GM21360 (cell line): Measurements from ENCODE around the gene MAN1C1.

Experiments
- ATAC-seq: cut with Tn5 transposase; IDR thresholded peaks from one replicate; pipeline ENCODE4 v1.9.1; 2021; ENCODE audit warnings: mild to moderate bottlenecking, moderate library complexity; ENCODE audit not compliant: unreplicated experiment

MAN1C1 gene

DNA sequence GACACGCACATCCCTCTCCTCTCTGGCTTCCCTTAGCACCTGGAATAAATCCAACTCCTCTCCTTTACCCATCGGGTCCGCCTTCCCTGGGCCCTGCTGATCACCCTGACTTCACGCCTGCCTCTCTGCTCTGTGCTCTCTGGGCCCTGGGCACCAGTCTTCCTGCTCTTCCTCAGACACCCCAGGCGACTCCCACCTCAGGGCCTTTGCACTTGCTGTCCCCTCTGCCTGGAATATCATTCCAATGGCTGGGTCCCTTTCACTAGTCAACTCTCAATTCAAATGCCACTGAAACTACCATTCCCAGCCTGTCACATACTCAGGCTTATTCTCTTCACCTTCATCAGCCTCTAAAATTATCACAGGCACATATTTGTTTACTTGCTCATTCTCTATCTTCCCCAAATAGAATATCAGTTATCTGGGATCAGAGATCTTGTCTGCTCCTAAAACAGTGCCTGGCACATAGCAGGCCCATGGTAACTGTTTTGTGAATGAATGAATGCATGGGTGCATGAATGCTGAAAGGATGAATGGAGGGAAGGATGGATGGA, 156.2 kb downstream of the MAN1C1 start:
- ATAC-seq, result no peak

DNA sequence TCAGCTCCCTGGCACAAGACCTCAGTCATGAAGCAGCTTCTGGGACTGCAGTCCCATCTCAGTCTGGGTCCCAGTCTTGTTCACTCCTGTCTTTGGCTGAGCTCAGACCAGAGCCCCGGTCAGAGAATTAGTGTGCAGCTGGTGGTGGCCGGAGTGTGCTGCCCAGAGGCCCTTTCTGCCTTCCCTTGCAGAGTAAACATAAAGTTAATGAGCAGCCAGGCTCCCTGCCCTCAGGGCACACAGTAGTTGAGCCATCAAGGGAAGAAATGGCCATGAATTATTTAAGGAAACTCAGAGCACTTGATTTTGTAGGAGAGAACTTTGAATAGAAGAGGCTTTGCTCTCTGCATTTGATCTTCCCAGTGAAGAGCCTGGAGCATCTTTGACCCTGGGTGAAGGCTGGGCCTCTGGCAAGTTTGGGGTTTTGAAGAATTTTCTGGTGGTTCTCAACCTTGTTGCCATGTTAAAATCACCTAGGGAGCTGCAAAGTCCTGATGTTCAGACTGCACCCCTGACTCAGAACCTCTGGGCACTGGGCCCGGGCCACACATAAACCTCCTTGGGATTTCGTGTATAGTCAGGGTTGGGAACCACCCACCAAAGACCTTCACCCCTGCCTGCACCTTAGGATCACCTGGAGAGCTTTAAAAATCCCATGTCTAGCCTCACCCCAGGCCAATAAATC, 157.0 kb downstream of the MAN1C1 start:
- no peak for ATAC-seq

DNA sequence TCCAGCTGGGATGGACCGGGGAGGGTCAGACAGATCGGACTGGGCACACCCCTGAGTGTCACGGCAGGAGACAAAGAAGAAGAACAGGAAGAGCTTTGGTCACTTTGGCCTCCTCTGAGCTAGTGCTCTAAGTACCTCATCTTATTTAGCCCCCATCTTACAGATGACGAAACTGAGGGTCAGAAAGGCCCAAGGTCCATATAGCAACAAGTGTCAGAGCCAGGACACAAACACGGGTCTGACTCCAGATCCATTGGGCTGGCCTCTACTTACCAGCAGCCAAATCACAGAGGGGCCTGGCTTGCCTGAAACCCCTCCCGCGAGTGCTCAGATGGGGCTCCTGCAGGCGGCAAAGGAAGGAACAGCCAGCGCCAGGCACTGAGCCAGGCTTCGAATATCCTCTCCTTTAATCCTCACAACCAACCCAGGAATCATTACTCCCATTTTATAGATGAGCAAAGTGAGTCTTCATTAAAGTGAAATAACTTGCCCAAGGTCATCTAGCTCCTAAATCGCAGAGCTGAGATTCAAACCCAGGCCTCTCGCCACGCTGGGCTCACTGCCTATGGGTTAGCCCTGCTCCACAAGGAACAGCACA, 157.7 kb downstream of the MAN1C1 start:
- no peak for ATAC-seq

DNA sequence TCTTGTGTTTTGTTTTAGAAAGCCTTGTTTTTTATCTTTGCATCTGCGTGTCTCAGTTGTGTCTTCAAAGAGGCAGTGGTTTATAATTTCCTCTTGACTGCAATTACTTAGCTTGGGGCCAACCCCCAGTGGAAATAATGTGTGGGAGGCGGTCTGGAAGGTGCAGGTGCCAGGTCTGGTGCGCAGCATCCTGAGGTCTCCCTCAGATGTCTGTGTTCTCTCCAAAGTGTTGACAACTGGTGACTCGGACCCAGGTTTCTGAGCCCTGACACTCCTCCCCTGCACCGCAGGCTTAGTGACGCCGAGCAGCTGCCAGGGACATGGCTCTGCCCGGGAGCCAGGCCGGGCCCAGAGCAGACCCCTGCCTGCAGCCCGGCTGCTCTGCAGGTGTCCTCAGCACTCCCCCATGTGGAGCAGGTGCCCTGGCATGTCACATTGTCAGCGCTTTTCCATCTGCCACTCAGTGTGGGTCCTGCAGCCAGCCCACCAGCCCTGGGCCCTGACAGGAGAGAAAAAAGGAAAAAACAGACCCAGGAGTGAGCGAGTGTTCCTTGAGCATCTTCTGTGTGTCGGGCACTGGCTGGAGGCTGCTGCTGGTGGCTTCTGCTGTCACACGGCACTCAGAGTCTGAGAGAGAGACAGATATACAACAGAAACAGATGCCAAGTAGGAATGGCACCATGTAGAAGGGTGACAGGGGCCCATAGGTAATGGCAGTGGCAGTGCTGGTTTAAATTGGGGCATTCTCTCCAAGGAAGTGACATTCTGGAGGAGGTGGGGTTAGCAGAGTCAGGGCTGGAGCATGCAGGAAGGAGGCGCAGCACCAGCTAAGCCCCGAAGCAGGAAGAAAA, 158.6 kb downstream of the MAN1C1 start:
- ATAC-seq, result no peak

DNA sequence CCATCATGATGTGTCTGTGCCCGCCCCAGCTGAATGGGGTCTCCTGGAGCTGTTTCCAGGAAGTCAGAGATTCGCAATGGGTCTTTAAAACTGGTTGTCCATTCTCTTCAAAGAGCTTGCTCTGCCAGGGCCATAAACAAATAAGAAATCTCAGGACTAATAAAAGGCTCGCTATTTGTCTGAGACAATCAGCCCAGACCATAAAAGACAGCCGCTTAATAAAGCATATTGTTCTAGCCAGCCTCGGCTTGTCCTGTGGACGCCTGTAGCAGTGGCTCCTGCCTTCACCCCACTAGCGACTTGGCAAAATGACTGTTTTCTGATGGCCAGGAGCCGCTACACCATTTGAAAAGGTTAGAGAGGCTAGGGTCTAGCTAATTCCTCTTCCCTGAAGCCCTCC, 162.8 kb downstream of the MAN1C1 start:
- no peak for ATAC-seq

DNA sequence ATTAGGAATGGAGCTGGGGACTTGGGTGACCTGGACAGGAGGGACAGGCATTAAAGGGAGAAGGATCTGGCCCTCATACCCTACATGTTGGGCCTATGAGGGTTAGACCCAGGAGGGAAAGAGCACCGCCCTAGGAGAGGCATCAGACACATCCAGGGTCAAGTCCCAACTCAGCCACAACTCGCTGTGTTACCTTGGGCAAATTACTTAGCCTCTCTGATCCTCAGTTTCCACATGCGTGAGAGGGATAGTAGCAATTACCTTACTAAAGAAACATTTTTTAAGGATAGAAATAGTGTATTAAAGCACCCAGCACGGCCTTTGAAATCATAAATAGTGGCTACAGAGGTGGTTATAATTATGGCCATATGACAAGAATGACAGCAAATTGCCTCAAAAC, 163.3 kb downstream of the MAN1C1 start:
- ATAC-seq, result no peak

DNA sequence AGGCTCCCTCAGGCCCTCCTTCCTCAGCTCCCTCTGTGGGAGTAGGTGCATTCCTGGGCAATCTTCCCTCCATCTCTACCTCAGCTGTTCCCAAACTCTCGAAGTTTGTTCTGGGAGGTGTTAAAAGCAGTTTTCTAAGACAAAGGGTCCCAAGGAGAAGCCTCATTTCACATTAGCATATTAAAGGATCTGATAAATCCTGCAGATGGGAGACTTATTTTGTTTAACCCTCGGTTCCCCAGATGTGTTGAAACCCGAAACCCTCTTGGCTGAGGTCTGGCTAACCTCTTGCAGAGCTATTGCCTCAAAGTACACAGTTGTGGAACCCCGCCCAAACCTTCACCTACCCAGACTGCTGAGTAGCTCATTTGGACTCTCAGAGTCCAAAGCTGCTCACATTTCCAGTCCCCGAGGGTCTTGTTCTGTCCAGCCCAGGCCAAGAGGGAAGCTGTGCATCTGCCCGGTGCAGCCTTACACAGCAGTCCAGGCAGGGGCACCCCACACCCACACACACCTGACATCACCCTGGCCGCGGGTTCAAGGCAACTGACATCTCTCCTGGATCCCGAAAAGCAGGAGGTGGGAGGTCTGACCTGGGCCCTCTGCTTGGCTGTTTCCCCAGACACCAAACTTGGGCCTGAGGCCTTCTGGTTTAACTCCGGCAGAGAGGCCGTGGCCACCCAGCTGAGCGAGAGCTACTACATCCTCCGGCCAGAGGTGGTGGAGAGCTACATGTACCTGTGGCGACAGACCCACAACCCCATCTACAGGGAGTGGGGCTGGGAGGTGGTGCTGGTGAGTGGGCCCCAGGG, 163.9 kb downstream of the MAN1C1 start:
- ATAC-seq, result no peak

DNA sequence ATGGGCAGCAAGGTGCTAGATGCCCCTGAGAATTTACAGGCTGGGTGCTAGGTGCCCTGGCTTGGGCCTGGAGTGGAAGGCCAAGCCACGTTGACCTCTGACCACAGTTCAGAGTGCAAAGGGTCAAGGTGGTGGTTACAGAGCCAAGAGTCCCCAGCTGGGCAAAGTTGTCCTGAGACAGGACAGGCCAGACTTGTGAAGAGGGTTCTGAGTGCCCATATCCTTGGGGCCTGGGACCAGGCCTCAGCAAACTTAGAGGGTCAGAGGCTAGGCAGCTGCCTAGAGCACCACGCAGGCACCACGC, 164.5 kb downstream of the MAN1C1 start:
- ATAC-seq, result no peak

DNA sequence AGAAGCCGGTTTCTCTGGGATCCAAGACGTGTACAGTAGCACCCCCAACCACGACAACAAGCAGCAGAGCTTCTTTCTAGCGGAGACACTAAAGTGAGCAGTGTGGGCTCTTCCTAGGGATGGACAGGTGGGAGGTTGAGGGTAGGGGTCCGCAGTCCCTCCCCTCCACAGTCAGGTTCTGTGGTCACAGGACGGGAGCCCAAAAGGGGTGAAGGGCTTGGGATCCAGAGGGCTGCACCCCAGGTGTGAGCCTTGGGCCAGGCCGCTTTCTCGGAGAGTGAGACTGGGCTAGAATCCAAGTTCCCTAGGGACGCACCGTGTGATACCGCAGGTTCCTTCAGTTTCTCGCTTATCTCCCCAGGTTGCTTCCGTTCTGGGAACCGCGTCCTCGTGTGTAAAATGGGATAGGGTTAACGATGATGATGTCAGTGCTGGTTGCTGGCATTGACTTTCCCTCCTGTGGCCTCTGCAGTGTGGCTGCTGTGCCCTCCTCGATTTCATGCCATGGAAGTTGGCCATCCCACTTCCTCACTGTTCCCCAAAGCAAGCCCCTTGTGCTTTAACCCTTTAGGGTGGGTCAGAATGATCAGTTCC, 166.1 kb downstream of the MAN1C1 start:
- no peak for ATAC-seq

DNA sequence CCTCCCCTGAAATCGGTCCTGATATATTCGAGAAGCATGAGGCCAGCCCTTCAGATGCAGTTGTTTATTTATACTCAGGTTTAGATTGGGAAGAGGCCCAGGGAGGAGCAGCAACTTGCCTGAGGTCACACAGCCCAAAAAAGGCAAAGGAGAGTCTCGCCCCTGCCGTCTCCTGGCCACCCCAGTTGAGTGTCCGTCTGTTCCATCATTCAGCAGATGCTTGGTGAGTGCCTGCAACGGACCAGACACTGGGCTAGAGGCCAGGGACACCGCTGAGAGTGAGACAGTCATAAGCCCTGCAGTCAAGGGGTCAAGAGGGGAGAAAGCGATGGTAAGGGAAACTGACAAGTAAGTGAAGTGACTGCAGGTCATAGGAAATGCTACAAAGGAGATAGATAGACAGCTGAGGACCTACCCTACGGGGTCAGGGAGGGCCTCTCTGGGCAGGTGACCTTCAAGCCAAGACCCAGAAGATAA, 168.0 kb downstream of the MAN1C1 start:
- ATAC-seq, result no peak

DNA sequence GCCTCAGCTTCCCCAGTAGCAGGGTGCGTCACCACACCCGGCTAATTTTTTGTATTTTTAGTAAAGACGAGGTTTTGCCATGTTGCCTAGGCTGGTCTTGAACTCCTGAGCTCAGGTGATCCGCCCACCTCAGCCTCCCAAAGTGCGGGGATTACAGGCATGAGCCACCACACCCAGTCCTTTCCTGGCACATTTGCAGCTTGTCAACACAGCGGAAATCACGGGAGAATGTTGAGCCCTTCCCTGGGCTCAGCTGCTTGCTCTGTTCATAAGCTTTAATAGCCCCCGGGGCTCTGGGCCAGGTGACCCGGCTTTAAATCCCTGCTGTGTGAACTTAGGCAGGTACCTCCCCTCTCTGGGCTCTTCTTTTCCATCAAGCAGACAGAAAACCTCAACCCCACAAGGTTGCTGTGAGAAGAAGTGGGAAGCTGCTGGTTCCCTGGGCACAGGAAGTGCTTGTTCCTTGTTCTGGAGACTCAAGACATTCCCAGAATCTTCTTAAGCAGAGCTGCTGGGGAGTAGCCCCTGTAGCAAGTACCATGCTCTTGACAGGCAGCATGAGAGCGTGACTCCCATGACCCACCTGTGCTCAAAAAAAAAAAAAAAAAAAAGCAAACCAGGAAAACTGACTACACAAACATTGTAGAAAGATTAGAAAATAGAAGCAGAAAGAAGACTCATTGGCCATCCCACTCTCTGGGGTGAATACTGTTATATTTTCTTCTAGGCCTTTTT, 168.9 kb downstream of the MAN1C1 start:
- no peak for ATAC-seq

DNA sequence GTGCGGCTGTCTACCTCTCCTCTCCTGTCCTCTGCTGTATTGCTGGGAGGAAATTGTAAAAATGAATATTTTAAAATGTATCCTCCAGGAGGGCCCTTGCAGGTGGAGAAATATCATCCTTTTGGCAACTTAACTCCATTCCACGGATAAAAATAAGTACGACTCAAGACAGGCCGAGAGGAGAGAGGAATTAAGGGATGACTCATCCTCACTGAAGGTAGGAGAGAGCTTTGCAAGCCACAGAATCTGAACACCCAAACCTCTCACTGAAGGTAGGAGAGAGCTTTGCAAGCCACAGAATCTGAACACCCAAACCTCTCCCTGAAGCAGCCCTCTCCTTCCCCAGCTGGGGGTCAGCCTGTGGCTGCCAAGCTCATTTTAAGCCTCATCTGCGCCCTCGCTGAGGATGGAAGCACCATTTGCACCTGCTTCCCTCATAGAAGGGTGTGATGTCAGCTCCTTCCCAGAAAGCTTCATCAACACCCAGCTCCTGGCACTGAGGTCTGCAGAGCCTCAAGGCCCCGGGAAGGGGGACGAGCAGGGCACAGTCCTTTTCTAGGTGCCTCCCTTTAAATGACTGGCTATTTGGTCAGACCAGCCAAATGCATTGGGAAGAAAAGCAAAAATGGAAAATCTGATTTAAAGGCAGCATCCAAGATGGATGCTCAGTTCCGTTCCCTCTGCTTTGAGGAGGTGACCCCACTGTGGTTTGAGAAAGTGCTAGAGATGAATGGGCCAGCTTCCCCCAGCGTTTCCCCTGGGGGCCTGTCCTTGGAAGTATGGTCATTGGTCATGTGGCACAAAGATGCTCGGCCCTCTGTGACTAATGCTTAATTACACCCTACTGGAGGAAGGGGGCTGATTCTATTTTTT, 170.5 kb downstream of the MAN1C1 start:
- no peak for ATAC-seq

DNA sequence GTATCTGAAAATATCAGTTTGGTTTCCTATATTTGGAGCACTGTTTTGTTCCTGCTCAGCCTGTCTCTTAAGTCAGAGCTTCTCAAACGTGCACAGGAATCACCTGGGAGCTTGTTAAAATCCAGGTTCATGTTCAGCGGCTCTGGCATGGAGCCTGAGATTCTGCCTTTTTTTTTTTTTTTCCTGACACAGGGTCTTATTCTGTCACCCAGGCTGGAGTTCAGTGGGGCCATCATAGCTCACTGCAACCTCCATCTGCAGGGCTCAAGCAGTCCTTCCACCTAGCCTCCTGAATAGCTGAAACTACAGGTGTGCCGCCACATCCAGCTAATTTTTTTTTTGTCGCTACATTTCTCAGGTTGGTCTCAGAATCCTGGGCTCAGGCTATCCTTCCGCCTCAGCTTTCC, 171.2 kb downstream of the MAN1C1 start:
- ATAC-seq, result no peak

DNA sequence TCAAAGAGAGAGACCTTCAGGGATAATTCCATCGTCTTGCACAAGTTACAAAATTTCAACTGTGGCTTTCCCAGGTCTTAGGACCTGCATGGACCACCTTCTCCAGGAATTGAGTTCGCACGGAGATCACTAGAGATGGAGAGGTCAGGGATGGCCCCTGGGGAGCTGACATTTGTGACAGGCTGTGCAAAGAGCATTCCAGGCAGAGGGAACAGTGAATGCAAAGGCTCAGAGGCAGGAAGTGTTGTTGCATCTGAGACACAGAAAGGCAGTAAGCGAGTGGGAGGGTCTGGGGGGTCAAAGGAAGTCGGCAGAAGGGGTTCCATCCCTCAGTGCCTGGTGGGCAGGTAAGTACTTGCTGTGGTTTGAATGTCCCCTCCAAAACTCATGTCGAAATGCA, 173.9 kb downstream of the MAN1C1 start:
- ATAC-seq, result no peak

DNA sequence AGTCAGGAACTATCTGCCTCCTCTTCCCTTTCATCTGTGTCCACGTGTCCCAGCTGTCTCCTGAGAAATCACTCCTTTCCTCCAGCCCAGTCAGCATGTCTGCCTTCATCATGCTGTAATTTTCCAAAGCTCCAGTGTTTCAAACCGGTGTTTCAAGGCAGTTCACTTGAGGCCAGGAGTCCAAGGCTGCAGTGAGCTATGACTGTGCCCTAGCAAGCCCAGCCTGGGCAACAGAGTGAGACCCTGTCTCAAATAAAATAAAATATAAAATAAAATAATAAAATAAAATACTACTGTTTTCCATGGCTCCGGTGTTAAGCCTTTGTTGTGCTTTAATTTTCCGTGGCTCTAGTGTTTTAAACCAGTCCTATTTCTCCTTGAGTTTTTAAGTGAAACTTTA, 175.5 kb downstream of the MAN1C1 start:
- ATAC-seq, result no peak

DNA sequence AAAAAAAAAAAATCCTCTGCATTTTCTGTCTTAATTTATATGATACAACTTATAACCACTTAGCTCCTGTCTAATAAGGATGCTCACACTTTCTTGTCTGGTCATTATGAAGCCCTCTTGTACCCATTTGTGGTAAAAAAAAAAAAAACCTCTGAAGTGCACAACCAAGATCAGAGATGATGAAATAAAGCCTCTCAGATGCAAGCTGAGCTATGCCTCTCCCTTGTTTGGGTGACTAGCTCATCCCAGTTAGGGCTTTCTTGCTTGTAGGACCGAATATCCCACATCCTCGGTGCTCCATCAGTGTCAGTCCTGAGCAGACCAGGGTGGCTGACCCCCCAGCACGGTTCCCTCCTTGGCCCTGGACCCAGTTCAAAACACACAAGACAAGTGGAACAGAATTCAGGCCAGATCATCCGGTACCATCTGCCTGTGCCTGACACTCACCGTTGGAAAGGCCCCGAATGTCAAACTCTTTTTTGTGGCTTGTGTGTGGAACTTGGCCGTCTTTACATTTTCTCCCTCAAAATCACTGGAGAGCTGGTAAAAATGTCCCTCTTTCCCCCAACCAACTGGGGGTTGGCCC, 177.1 kb downstream of the MAN1C1 start:
- ATAC-seq, result no peak

DNA sequence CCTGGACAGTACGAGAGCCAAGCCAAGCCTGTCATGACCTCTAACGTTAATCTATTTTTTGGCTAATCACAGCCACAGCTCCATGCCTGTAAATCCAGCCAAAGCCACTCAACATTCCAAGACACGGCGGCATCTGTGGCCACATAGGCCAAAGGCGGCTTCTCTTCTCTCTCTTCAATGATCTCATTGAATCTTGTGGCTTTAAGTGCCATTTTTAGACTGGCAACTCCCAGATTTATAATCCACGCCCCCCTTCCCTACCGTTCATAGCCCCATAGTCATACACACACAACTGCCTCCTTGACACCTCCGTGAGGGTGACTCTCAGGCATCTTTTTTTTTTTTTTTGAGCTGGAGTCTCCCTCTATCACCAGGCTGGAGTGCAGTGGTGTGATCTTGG, 177.7 kb downstream of the MAN1C1 start:
- ATAC-seq, result no peak

DNA sequence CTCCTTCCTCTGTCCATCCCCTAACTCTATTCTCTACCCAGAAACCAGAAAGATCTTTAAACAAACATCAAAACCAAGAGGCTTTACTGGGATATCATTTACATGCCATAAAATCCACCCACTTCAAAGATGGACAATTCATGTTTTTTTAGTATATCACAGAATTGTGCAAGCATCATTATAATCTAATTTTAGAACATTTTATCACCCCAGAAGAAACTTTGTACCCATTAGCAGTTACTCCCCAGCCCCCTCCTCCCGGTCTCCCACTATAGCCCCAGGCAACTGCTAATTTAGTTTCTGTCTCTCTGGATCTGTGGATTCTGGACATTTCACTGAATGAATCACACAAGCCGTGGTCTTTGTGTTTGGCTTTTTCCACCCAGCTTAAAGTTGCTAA, 178.6 kb downstream of the MAN1C1 start:
- no peak for ATAC-seq
